DMS 273 (cell line): ENCODE results near the gene SCNN1G.
A peak's percentile ranks its signal among the peaks of the same experiment; 100 is the strongest.

Source experiments
- DNase-seq: peaks from one replicate; lab custom pipeline; 2025; ENCODE audit not compliant: unreplicated experiment; lab: John Stamatoyannopoulos, UW

SCNN1G gene

DNA sequence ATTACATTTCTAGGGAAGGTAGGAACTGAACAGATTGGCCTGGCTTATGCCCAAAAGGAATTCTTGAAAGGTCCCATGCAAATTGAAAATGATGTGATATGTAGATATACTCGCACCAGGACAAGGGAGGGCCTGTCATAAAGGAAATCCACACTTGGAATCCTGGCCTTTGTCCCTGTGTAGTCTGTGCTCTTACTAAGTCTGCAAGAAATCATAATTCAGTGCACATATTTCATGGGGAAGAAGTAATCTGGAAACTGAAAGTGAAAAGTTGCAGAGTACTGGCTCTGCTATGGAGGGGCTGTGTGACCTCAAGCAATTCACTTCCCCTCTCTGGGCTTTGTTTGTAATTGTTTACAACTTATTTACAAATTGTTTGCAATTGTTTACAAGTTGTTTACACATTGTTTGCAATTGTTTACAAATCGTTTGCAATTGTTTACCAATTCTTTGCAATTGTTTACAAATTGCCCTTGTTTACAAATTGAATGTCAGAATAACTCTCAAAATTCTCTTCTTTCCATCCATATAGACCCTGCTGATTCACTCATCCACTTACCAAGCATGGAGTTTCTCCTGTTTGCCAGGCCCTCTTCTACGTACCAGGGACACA, 12.9 kb downstream of the SCNN1G start:
- DNase-seq, result peak; percentile 15

DNA sequence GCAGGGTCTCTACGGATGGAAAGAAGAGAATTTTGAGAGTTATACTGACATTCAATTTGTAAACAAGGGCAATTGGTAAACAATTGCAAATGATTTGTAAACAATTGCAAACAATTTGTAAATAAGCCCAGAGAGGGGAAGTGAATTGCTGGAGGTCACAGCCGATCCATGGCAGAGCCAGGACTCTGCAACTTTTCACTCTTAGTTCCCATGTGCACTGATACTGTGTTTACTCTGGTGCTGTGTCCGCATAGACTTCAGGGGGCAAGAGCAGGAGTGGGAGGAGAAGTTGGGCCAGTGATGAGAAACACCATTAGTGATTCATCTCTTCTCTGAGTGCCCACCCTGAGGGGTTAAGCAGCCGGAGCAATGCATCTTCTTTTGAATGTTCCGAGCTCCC, 14.0 kb downstream of the SCNN1G start:
- no peak for DNase-seq

DNA sequence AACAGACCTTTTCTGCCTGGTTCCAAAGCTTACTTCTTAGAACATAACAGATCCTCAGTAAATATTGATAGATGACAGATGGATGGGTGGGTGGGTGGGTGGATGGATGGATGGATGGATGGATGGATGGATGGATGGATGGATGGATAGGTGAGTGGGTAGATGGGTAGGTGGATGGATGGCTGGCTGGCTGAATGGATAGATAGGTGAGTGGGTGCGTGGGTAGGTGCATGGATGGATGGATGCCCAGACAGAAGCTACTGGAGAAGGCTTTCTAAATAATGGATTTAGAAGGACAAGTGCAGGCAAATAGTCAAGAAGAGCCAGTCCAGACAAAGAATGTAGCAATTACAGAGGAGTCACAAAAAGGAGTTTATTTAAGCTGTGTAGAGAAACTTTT, 19.6 kb downstream of the SCNN1G start:
- DNase-seq, result no peak

DNA sequence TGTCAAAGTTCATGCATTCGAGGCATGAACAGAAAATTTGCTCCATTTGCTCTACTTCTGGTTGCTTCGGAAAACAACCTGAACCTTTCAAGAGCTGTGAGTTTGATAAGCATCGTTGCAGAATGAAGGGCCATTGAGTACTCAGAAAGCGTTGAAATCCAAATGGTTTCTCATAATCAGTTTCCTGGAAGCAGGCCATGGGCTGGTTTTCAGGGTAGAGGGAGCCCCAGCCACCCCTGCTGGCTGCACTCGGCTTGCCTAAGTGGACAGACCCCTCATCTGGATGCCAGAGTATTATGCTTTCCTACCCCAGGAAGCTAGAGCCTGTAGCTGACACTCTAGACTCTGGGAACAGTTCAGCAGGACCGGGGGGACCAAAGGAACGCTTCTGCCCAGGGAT, 24.4 kb downstream of the SCNN1G start:
- no peak for DNase-seq

DNA sequence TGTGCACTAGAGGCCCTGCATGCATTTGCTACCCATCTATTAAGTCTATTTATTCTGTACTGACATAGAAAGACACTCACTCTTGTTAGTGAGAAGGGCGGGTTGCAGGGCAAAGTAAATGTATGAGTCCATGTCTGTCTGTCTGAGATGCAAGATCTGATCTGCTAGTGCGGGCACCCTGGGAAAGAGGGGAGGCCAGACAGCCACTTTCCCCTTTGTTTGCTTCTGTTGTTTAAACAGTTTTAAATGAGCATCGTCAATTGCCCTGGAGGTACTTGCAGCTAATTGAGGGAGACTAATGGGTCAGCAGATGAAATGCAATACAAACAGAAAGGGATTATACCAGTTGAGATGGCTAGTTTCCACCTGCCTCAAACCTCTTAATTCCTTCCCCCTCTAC, 24.9 kb downstream of the SCNN1G start:
- no peak for DNase-seq

DNA sequence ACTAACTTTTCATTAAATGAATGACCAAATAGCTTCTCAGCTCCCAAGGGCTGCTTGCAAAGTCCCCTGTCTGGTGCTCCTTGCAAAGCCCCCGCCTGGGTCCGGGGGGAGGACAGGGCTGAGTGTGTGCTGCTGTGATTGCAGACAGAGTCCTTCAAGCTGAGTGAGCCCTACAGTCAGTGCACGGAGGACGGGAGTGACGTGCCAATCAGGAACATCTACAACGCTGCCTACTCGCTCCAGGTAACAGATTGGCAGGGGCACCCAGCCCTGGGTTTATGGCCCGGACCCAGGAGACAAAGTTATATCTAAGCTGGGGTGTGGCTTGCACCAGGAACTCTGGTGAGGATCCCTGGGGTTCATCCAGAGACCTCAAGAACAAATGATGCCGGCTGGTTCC, 27.1 kb downstream of the SCNN1G start:
- no peak for DNase-seq

DNA sequence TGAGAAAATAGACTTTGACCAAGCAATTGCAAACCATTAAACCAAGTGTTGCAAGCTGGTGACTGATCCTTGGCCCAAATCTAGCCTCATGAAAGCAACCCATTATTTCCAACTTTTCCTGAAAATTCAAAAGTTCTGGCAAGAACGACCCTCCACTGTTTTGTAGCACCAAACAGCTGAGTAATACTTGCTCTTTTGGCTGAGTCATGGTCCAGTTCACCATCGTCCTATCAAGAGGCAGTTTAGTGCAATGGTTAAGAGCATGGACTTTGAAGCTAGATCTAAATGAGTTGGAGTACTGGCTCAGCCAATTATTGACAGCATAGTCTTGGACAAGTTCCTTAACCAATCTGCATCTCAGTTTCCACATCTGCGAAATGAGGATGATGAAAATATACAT, 31.3 kb downstream of the SCNN1G start:
- DNase-seq, result no peak

DNA sequence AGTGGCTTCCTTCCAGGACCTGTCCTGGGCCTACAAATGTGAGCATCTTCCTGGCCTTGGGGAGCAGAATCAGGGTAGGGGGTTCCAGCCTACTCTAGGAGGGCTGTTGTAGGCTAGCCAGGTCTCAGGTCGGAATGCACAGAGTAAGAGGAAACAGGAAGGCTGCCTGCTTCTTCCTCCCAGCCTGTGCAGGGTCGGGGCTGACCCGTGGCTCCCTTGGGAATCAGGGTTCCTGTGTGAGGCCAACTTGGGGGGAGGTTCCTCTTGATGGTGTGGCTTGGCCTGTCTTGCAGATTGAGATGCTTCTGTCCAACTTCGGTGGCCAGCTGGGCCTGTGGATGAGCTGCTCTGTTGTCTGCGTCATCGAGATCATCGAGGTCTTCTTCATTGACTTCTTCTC, 32.3 kb downstream of the SCNN1G start:
- DNase-seq, result no peak

DNA sequence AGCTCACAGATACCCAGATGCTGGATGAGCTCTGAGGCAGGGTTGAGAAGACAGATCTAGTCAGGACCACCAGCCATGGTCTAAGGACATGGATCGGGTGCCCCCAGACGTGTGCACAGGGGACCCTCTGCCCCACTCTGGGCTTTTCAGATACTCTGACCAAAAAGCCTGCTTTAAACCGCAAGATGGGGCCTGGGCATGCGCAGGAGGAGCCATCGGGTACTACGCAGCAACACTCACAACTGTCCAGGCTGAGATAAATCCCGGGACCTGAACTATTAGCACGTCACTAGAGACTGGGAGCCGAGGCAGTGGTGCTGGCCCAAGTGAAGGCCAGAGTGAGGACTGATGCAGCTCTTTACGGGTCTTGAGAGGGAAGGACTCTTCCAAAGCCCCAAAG, 32.9 kb downstream of the SCNN1G start:
- DNase-seq, result no peak

DNA sequence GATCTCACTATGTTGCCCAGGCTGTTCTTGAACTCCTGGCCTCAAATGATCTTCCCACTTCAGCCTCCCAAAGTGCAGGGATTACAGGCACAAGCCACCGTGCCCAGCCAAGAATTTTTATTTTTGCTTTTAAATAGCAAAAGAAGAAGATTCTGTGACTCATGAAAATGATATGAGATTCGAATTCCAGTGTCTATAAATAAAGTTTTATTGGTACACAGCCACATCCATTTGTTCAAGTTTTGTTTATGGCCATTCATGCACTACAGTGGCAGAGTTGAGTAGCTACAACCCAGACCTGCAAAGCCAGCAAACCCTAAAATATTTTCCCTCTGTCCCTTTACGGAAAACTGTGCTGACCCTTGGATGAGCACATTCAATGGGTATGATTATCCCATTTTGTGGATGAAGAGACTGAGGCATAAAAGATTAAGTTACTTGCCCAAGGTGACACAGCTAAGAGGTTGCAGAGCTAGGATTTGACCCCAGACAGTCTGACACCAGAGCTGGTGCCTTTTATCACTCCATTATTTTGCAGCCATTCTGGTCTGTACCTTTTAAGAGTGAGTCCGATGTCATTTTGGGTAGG, 34.2 kb downstream of the SCNN1G start:
- no peak for DNase-seq

DNA sequence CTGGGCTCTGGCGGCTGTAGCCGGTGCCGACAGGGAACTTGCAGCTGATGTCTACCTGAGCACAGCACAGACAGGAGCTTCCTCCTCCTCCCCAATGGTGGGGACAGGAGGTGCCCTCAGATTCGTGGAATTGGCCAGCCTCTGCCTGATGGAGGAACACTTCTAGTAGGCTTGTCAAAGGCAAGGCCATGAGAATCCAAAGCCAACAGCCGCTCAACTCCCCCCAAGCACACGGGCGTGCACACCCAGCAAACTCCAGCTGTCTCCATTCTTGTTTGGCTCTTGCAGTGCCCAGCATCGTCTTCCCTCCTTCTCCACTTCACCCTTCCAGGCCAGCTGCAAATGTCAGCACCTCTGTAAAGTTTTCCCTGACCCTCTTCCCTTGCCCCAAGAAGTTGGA, 35.1 kb downstream of the SCNN1G start:
- peak; percentile 57 for DNase-seq

DNA sequence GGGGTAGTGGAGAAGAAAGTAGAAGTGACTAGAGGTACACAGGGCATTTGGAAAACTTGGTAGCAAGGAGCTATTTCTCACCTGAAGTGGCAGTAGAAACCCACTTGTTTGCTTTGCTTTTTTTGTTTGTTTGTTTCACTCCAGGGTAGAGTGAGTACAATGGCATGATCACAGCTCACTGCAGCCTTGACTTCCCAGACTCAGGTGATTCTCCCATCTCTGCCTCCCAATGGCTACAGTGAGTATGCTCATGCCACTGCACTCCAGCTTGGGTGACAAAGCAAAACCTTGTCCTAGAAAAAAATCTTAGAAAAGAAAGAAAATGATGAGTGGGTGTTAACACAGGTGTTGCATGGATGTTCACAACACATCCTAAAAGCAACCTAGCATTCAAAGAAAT, 40.4 kb downstream of the SCNN1G start:
- no peak for DNase-seq

DNA sequence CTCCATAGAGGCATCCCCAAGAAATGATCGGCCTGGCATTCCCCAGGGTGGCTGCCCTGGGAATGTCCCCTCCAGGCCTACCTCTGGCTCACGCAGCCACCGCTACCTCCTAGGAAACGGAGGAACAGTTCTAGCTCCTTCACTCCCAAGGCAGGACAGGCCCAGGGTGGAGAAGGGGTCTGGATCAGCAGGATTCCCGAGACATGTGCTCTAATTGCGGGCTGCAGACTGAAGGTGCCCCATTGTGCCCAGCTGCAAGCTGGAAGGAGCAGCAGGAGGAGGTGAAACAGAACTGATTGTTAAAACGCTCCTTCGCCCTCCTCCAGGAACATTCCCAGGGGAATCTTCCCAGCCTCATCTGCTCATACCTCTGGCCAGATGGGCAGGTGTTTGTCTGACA, 40.8 kb downstream of the SCNN1G start:
- no peak for DNase-seq

DNA sequence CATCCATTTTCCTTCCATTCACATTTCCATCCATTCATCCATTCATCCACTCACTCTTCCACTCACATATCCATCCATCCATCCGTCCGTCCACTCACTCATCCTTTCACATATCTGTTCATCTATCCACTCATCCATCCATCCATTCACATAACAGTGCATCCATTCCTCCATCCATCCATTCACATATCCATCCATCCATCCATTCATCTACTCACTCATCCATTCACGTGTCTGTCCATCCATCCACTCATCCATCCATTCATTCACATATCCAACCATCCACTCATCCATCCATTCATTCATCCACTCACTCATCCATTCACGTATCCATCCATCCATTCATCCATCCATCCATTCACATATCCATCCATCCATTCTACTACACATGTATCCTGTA, 42.6 kb downstream of the SCNN1G start:
- DNase-seq, result no peak

DNA sequence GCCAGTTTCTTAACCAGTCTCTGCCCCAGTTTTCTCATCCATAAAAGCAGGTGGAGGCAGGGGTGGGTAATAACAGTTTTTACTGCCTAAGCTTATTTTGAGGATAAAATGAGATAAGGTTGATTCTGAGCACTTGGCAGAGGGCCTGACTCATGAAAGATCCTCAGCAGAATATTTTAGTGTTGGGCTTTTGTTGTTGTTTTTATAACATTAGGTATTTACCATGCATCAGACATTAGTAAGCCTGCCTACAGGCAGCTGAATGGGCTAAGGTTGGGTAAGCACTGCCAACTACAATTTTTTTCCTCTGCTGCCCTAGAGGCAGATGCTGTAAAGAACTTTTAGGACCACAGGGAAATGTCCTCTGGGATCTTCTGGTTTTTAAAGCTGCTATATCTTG, 43.1 kb downstream of the SCNN1G start:
- DNase-seq, result no peak

DNA sequence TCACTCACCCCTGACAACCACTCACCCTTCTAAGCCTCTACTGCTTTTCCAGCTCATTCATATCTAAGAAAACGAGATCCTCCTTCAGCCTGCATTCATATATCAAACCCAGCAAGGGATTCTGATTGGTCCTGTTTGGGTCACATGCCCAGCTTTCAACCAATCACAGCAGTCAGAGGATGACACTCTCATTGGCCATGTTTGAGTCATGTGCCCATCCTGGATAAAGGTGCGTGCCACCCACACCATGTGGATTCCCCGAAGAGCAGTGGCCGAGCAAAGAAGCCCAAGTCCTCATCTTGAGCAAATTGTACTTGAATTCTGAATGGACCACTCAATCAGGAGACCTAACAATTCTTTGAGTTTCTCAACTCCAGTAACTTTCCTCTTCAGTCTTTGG, 45.0 kb downstream of the SCNN1G start:
- no peak for DNase-seq

DNA sequence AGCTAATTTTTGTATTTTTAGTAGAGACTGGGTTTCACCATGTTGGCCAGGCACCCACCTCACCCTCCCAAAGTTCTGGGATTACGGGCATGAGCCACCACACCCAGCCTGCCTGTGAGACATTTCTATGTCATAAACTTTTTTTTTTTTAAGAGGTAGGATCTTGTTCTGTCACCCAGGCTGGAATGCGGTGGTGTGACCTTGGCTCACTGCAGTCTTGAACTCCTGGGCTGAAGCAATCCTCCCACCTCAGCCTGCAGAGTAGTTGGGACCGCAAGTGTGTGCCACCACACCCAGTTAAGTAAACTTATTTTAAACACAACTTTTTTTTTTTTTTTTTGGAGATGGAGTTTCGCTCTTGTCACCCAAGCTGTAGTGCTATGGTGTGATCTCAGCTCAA, 47.2 kb downstream of the SCNN1G start:
- no peak for DNase-seq

DNA sequence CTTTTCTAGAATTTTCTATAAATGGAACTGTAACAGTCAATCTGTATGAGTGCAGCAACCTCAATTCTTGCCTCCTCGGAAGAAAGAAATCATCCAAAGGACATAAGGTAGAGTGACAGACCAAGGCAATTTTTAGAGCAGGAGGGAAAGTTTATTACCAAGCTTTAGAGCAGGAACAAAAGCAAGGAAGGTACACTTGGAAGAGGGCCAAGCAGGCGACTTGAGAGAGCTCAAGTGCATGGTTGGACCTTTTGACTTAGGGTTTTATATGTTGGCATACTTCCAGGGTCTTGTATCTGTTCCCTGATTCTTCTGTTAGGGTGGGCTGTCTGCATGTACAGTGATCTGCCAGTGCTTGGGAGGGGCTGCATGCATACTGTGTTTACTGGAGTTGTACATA, 50.3 kb downstream of the SCNN1G start:
- no peak for DNase-seq

DNA sequence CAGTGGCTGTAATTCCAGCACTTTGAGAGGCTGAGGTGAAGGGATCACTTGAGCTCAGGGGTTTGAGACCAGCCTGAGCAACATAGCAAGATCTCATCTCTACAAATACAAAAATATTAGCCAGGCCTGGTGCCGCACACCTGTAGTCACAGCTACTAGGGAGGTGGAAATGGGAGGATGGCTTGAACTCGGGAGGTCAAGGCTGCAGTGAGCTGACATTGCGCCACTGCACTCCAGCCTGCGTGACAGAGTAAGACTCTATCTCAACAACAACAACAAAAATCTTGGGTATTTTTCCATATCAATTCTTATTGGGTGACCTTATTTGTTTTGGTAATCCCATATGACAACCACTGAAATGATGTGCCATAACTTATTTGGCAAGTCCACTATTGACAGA, 52.6 kb downstream of the SCNN1G start:
- no peak for DNase-seq

DNA sequence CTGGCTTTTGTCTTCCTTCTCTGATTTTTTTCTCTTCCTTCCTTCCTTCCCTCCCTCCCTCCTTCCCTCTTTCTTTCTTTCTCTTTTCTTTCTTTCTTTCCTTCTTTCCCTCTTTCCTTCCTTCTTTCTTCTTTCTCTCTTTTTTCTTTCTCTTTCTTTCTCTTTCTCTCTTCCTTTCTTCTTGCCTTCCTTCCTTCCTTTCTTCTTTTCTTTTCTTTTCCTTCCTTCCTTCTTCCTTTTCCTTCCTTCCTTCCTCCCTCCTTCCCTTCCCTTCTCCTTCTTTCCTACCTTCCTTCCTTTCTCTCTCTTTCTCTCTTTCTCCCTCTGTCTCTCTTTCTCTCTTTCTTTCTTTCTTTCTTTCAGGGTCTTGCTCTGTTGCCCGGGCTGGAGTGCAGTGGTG, 54.4 kb downstream of the SCNN1G start:
- DNase-seq, result no peak

DNA sequence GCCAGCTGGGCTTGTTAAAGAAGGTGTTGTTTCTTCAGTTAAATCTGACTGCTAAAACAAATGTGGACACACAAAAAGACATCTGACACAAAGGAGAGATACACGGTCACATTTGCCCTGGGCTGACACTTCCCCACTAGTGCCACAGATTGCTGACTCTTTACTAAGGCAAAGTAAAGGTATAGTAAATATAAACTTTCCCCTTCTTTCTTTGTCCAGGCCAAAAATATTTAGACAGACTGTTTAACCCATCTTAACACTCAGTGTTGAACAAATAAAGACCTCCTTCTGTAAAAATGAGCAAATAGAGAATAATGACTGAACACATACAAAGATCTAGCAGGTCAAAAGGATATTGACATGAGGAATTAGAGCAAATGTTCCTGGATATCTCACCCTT, 58.4 kb downstream of the SCNN1G start:
- DNase-seq, result no peak

DNA sequence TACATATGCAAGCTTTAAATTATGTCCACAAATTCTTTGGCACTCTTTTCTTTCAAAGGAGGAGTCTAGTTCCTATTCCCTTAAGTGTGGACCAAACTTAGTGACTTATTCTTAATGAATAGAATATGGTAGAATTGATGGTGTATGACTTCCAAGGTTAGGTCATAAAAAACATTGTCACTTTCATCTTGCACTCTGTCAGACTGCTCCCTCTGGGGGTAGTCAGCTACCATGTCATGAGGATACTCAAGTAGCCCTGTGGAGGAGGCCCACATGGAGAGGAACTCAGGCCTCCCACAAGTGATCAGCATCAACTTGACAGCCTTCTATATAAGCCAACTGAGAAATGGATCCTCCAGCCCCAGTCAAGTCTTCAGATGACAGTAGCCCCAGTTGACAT, 61.6 kb downstream of the SCNN1G start:
- no peak for DNase-seq

DNA sequence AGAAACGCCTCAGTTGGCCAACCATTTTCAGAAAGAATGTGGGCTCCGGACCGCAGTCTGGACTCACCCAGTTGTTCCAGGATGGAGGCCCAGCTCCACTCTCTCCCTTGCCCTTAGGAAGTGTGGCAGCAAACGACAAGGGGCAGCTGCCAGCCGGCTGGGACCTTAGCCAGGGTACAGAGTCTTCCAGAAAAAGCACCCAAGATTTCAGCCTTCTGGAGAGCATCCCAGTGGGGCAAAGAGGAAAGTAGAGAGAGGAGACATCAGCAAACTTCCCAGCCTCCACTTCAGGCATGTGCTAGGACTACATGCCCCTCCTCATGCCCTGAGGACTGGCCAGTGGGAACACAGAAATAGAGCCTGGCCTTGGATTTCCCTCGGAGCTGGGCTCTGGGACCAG, 62.7 kb downstream of the SCNN1G start:
- DNase-seq, result no peak
